SK-N-MC (cell line): ENCODE data around the gene SPOPL.

Experiments used
- DNase-seq: peaks from one replicate; pipeline ENCODE4 v3.0.0-alpha.2; 2011; ENCODE audit warnings: low read depth, low spot score
- H3K27ac ChIP-seq: fragments of 200-600 bp; sonication (generic); 2 replicates; pipeline ENCODE4 v1.5.1; 2016; ENCODE audit warnings: mixed run types
- H3K36me3 ChIP-seq: fragments of 200-600 bp; sonication (generic); 2 replicates; pipeline ENCODE4 v1.6.1; 2017; ENCODE audit warnings: antibody characterized with exemption, low read length, mixed read lengths; ENCODE audit not compliant: insufficient read depth
- H3K4me3 ChIP-seq: fragments of 200-600 bp; sonication (generic); 2 replicates; pipeline ENCODE4 v1.5.1; 2016
- H3K9ac ChIP-seq: fragments of 200-600 bp; sonication (generic); 2 replicates; pipeline ENCODE4 v1.8.0; 2017; ENCODE audit warnings: mixed run types, mixed read lengths; ENCODE audit not compliant: insufficient read length
- H3K9me3 ChIP-seq: fragments of 200-600 bp; sonication (generic); 2 replicates; pipeline ENCODE4 v1.6.1; 2017; ENCODE audit warnings: low read depth, mild to moderate bottlenecking, antibody characterized with exemption, low read length, moderate library complexity, mixed read lengths
- EZH2 ChIP-seq: fragments of 200-600 bp; sonication (generic); IDR thresholded peaks from one replicate; pipeline ENCODE4 v1.6.1; 2017; ENCODE audit warnings: antibody characterized with exemption
- FOXP2 ChIP-seq: optimal IDR thresholded peaks from 2 replicates; pipeline ENCODE3; 2011; ENCODE audit warnings: mild to moderate bottlenecking, moderate library complexity; ENCODE audit not compliant: insufficient read depth; ENCODE audit errors: extremely low read length, control extremely low read depth
- POLR2AphosphoS5 ChIP-seq: IDR thresholded peaks from 2 replicates; pipeline ENCODE4 v1.6.1; 2012; ENCODE audit warnings: mild to moderate bottlenecking, low read depth, low read length, borderline replicate concordance

SPOPL gene

GRCh38 chr2:138589663-138590062, 88.1 kb downstream of the SPOPL start:
- Histone ChIP-seq H3K9me3 (no peaks in the 10 kb centered on the region), H3K36me3 (no peaks in the 10 kb centered on the region)
- TF ChIP-seq EZH2 (no peak), POLR2AphosphoS5 (no peak), FOXP2 (no peak)

GRCh38 chr2:138596403-138596802, 94.8 kb downstream of the SPOPL start:
- Histone ChIP-seq H3K36me3 (no peaks in the 10 kb centered on the region), H3K4me3 (no peak overlapping the region), H3K9ac (no peak overlapping the region), H3K9me3 (no peaks in the 10 kb centered on the region), H3K27ac (no peak overlapping the region)
- DNase-seq, result no peak
- no peak for TF ChIP-seq EZH2
- no peak for TF ChIP-seq FOXP2
- TF ChIP-seq POLR2AphosphoS5, result no peak

More at GRCh38 chr2:138589663-138590062, 88.1 kb downstream of the SPOPL start:
- H3K9ac ChIP-seq, result no peak overlapping the region
- no peak overlapping the region for H3K4me3 ChIP-seq
- no peak for DNase-seq
- no peak overlapping the region for H3K27ac ChIP-seq

GRCh38 chr2:138600732-138601457, 99.3 kb downstream of the SPOPL start:
- Histone ChIP-seq H3K27ac (no peak overlapping the region), H3K36me3 (no peaks in the 10 kb centered on the region), H3K9ac (no peak overlapping the region), H3K9me3 (no peaks in the 10 kb centered on the region), H3K4me3 (no peak overlapping the region)
- TF ChIP-seq POLR2AphosphoS5, result no peak
- TF ChIP-seq EZH2, result no peak
- TF ChIP-seq FOXP2, result no peak
- no peak for DNase-seq

- Histone ChIP-seq H3K36me3 (no peaks in the 10 kb centered on the region), H3K27ac (no peak overlapping the region)
- DNase-seq, result no peak
Observed at GRCh38 chr2:138601458-138602165, 100.0 kb downstream of the SPOPL start.

GRCh38 chr2:138602166-138602460, 100.5 kb downstream of the SPOPL start:
- H3K36me3 ChIP-seq, result no peaks in the 10 kb centered on the region
- TF ChIP-seq FOXP2 (no peak), EZH2 (no peak), POLR2AphosphoS5 (no peak)
- no peak overlapping the region for H3K9ac ChIP-seq
- no peaks in the 10 kb centered on the region for H3K9me3 ChIP-seq
- H3K4me3 ChIP-seq, result no peak overlapping the region
- no peak overlapping the region for H3K27ac ChIP-seq
- DNase-seq, result no peak

More at GRCh38 chr2:138601458-138602165, 100.0 kb downstream of the SPOPL start:
- Histone ChIP-seq H3K9ac (no peak overlapping the region), H3K9me3 (no peaks in the 10 kb centered on the region), H3K4me3 (no peak overlapping the region)
- TF ChIP-seq EZH2, result no peak

- Histone ChIP-seq H3K27ac (no peak overlapping the region), H3K9ac (no peak overlapping the region), H3K9me3 (no peaks in the 10 kb centered on the region), H3K36me3 (no peaks in the 10 kb centered on the region), H3K4me3 (no peak overlapping the region)
- no peak for DNase-seq
- TF ChIP-seq EZH2 (no peak), POLR2AphosphoS5 (no peak), FOXP2 (no peak)
Observed at GRCh38 chr2:138607746-138608145, 106.2 kb downstream of the SPOPL start.

- no peak overlapping the region for H3K9ac ChIP-seq
- H3K27ac ChIP-seq, result no peak overlapping the region
- H3K9me3 ChIP-seq, result no peaks in the 10 kb centered on the region
- DNase-seq, result no peak
- H3K36me3 ChIP-seq, result no peaks in the 10 kb centered on the region
- TF ChIP-seq POLR2AphosphoS5 (no peak), FOXP2 (no peak), EZH2 (no peak)
- no peak overlapping the region for H3K4me3 ChIP-seq
Observed at GRCh38 chr2:138609446-138609845, 107.9 kb downstream of the SPOPL start.

- TF ChIP-seq POLR2AphosphoS5 (no peak), FOXP2 (no peak), EZH2 (no peak)
Observed at GRCh38 chr2:138610201-138610953, 108.8 kb downstream of the SPOPL start.

More at GRCh38 chr2:138610201-138610953, 108.8 kb downstream of the SPOPL start:
- H3K4me3 ChIP-seq, result no peak overlapping the region
- no peaks in the 10 kb centered on the region for H3K36me3 ChIP-seq
- H3K9ac ChIP-seq, result no peak overlapping the region
- no peaks in the 10 kb centered on the region for H3K9me3 ChIP-seq
- H3K27ac ChIP-seq, result no peak overlapping the region
- DNase-seq, result no peak
